Endodermal cell (in vitro differentiated cells): ENCODE results near the gene GRIA2. TPM values are rescaled to one million over a fixed set of nuclear protein-coding genes. Genes with fewer than 3 reads are reported as not detected.

ENCODE experiments used
- DNase-seq: peaks from one replicate; pipeline ENCODE4 v3.0.0-alpha.2; 2017
- H3K27ac ChIP-seq: 2 replicates; pipeline ENCODE4 v1.5.1; 2013; ENCODE audit warnings: mild to moderate bottlenecking, low read depth, low read length, moderate library complexity
- H3K27me3 ChIP-seq: 2 replicates; pipeline ENCODE4 v1.6.1; 2013; ENCODE audit warnings: mild to moderate bottlenecking, low read length, moderate library complexity; ENCODE audit not compliant: insufficient read depth, control insufficient read depth, poor library complexity, severe bottlenecking
- H3K36me3 ChIP-seq: 2 replicates; pipeline ENCODE4 v1.7.0; 2013; ENCODE audit warnings: mild to moderate bottlenecking, low read length, moderate library complexity; ENCODE audit not compliant: control insufficient read depth, insufficient read depth
- H3K4me1 ChIP-seq: one replicate; pipeline ENCODE4 v1.7.0; 2013; ENCODE audit warnings: low read length; ENCODE audit not compliant: control insufficient read depth, insufficient read depth
- H3K4me3 ChIP-seq: 2 replicates; pipeline ENCODE4 v1.5.1; 2013; ENCODE audit warnings: mild to moderate bottlenecking, low read length, moderate library complexity
- H3K9ac ChIP-seq: 2 replicates; pipeline ENCODE4 v1.6.1; 2013; ENCODE audit warnings: mild to moderate bottlenecking, low read length, moderate library complexity; ENCODE audit not compliant: poor library complexity, severe bottlenecking; ENCODE audit errors: extremely low read depth
- H3K9me3 ChIP-seq: 2 replicates; pipeline ENCODE4 v1.6.1; 2013; ENCODE audit warnings: mild to moderate bottlenecking, low read length, moderate library complexity; ENCODE audit not compliant: control insufficient read depth
- H3K27ac Mint-ChIP-seq: 2 replicates; pipeline ENCODE4 v1.8.0; 2020; ENCODE audit warnings: mixed read lengths
- H3K27me3 Mint-ChIP-seq: 2 replicates; pipeline ENCODE4 v1.8.0; 2021; ENCODE audit warnings: mild to moderate bottlenecking, mixed read lengths; ENCODE audit not compliant: insufficient read depth
- H3K36me3 Mint-ChIP-seq: 2 replicates; pipeline ENCODE4 v1.8.0; 2020; ENCODE audit warnings: low read depth, mixed read lengths
- H3K4me1 Mint-ChIP-seq: 2 replicates; pipeline ENCODE4 v1.8.0; 2020; ENCODE audit warnings: mixed read lengths
- H3K4me3 Mint-ChIP-seq: 2 replicates; pipeline ENCODE4 v1.8.0; 2020; ENCODE audit warnings: mild to moderate bottlenecking, moderate library complexity, mixed read lengths
- H3K9me3 Mint-ChIP-seq: 2 replicates; pipeline ENCODE4 v1.8.0; 2020; ENCODE audit warnings: mild to moderate bottlenecking, mixed read lengths
- CTCF ChIP-seq: fragments of 200-600 bp; sonication (generic); conservative IDR thresholded peaks from 2 replicates; pipeline ENCODE4 v1.5.0; 2021; ENCODE audit warnings: antibody characterized with exemption, mild to moderate bottlenecking
- WGBS, 2 experiments: methylation state at CpG; one replicate each; pipeline versions ENCODE4 v1.1.5 to v1.1.7; 2013; ENCODE audit warnings: missing lambda C conversion rate in 2 of 2, mixed read lengths in 1 of 2; ENCODE audit not compliant: insufficient coverage in 1 of 2, insufficient read length in 1 of 2; 5-methylcytosine and 5-hydroxymethylcytosine counted together
- total RNA-seq, 2 donors: library from RNA; stranded (reverse); fragmentation: NEBNext Ultra II Directional in 1 of 2; extraction: Animal tissue kit (Norgen Biotek cat#: 25700) in 1 of 2; gene quantifications; 2 replicates in 1 of 2; 3 replicates in 1 of 2; pipeline ENCODE4 v1.2.1, GENCODE V29; 2021

GRIA2 gene
- total RNA-seq, 2 donors from 2014 or later: not detected

DNA sequence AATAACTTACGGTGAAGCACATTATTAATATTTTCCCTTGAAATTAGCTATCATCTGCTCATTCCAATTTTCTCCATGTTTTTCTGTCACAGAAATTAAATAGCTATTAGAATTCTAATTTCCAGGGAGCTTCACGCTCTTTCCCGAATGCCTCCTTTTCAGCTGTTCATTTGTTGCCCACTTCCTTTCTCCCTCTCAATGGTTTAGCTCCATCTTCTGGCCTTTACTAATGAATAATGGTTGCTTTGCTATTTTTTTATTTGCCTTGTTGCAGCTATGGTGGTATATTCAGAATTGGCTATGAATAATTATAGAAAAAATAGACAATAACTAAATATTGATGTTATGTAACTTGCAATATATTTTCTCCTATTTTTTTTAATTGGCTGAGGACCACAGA, 70.5 kb downstream of the GRIA2 start:
- H3K27ac ChIP-seq: no peak overlapping the region
- peak; percentile 52 for TF ChIP-seq CTCF
- no peaks in the 10 kb centered on the region for H3K4me1 ChIP-seq
- no peak overlapping the region for H3K27ac Mint-ChIP-seq
- H3K9ac ChIP-seq: no peak overlapping the region
- WGBS, 2 experiments: 87 to 95% methylated on average over 3 of the region's 3 CpGs
- no peaks in the 10 kb centered on the region for H3K9me3 ChIP-seq
- H3K4me1 Mint-ChIP-seq: no peaks in the 10 kb centered on the region
- H3K27me3 ChIP-seq: no peaks in the 10 kb centered on the region
- no peaks in the 10 kb centered on the region for H3K36me3 ChIP-seq
- H3K27me3 Mint-ChIP-seq: no peaks in the 10 kb centered on the region
- H3K36me3 Mint-ChIP-seq: no peaks in the 10 kb centered on the region
- no peak overlapping the region for H3K4me3 ChIP-seq
- no peaks in the 10 kb centered on the region for H3K9me3 Mint-ChIP-seq
- no peak overlapping the region for H3K4me3 Mint-ChIP-seq
- DNase-seq: no peak

GRCh38 chr4:157293673-157294072, 73.1 kb downstream of the GRIA2 start:
- Mint-ChIP-seq H3K36me3 (no peaks in the 10 kb centered on the region), H3K4me1 (peaks cover under 1% of the 10 kb centered on the region), H3K4me3 (no peak overlapping the region), H3K9me3 (no peaks in the 10 kb centered on the region), H3K27ac (no peak overlapping the region), H3K27me3 (no peaks in the 10 kb centered on the region)
- H3K4me1 ChIP-seq: no peaks in the 10 kb centered on the region
- H3K9me3 ChIP-seq: no peaks in the 10 kb centered on the region
- no peak for DNase-seq
- no peaks in the 10 kb centered on the region for H3K27me3 ChIP-seq
- H3K9ac ChIP-seq: no peak overlapping the region
- no peak overlapping the region for H3K4me3 ChIP-seq
- no peak overlapping the region for H3K27ac ChIP-seq
- 94 to 100% methylated on average over 4 of the region's 4 CpGs for WGBS, 2 experiments
- no peaks in the 10 kb centered on the region for H3K36me3 ChIP-seq
- TF ChIP-seq CTCF: no peak

GRCh38 chr4:157294575-157294974, 74.0 kb downstream of the GRIA2 start:
- H3K9me3 ChIP-seq: no peaks in the 10 kb centered on the region
- TF ChIP-seq CTCF: no peak
- no peak overlapping the region for H3K4me3 ChIP-seq
- Mint-ChIP-seq H3K27ac (no peak overlapping the region), H3K27me3 (no peaks in the 10 kb centered on the region), H3K4me1 (peaks cover 5% of the 10 kb centered on the region), H3K4me3 (no peak overlapping the region), H3K9me3 (no peaks in the 10 kb centered on the region), H3K36me3 (no peaks in the 10 kb centered on the region)
- H3K27me3 ChIP-seq: no peaks in the 10 kb centered on the region
- H3K4me1 ChIP-seq: no peaks in the 10 kb centered on the region
- WGBS, 2 experiments: 81 to 100% methylated on average over 1 to 2 of the region's 2 CpGs
- H3K36me3 ChIP-seq: no peaks in the 10 kb centered on the region
- H3K9ac ChIP-seq: no peak overlapping the region
- no peak overlapping the region for H3K27ac ChIP-seq
- DNase-seq: no peak
